ENCODE data around the gene FAM171A1. TPM values are rescaled to one million over a fixed set of nuclear protein-coding genes. Genes with fewer than 3 reads are reported as not detected.
"Not testable (repeated sequence)": the region's sequence is repeated elsewhere in the genome, so short reads cannot be mapped to it uniquely, and the experiment has no call there.

The FAM171A1 gene
- total RNA-seq, 1 donor: 25.0 TPM

GRCh38 chr10:15342970-15343369 lies 28.1 kb downstream of the FAM171A1 start:
- peaks cover 26% of the 10 kb centered on the region for H4K20me1 ChIP-seq (ENCODE audit: insufficient read depth, low read length)
- no peak overlapping the region for H3K27ac ChIP-seq (ENCODE audit: low read depth, low read length)
- no peaks in the 10 kb centered on the region for H3K27me3 ChIP-seq (ENCODE audit: insufficient read depth, low read length)
- no peak for TF ChIP-seq CTCF (IDR thresholded peaks at IDR 0.05; ENCODE audit: extremely low read depth, low read depth, low read length)
- H2AFZ ChIP-seq (ENCODE audit: low read length): no peak overlapping the region
- H3K4me3 ChIP-seq (ENCODE audit: insufficient read depth, low read length): no peak overlapping the region
- peaks cover 91% of the 10 kb centered on the region for H3K79me2 ChIP-seq (ENCODE audit: insufficient read depth, low read length)
- DNase-seq (ENCODE audit: insufficient read length, low spot score, missing footprints): no peak
- H3K36me3 ChIP-seq (ENCODE audit: insufficient read depth, low read length): no peaks in the 10 kb centered on the region
- H3K4me1 ChIP-seq (ENCODE audit: insufficient read depth, low read length): peaks cover 4% of the 10 kb centered on the region
- no peaks in the 10 kb centered on the region for H3K9me3 ChIP-seq (ENCODE audit: low read depth, low read length)
- no peak overlapping the region for H3K4me2 ChIP-seq (ENCODE audit: insufficient read depth, low read length)

GRCh38 chr10:15341502-15342128 lies 29.5 kb downstream of the FAM171A1 start:
- no peak overlapping the region for H3K4me2 ChIP-seq (ENCODE audit: insufficient read depth, low read length)
- TF ChIP-seq CTCF (IDR thresholded peaks at IDR 0.05; ENCODE audit: extremely low read depth, low read depth, low read length): no peak
- H3K9me3 ChIP-seq (ENCODE audit: low read depth, low read length): no peaks in the 10 kb centered on the region
- no peak overlapping the region for H3K4me3 ChIP-seq (ENCODE audit: insufficient read depth, low read length)
- no peaks in the 10 kb centered on the region for H3K36me3 ChIP-seq (ENCODE audit: insufficient read depth, low read length)
- DNase-seq (ENCODE audit: insufficient read length, low spot score, missing footprints): no peak
- H2AFZ ChIP-seq (ENCODE audit: low read length): no peak overlapping the region
- H4K20me1 ChIP-seq (ENCODE audit: insufficient read depth, low read length): peaks cover 24% of the 10 kb centered on the region
- H3K27ac ChIP-seq (ENCODE audit: low read depth, low read length): no peak overlapping the region
- peaks cover 89% of the 10 kb centered on the region for H3K79me2 ChIP-seq (ENCODE audit: insufficient read depth, low read length)
- H3K27me3 ChIP-seq (ENCODE audit: insufficient read depth, low read length): no peaks in the 10 kb centered on the region
- peaks cover 4% of the 10 kb centered on the region for H3K4me1 ChIP-seq (ENCODE audit: insufficient read depth, low read length)

GRCh38 chr10:15339892-15340291 lies 31.2 kb downstream of the FAM171A1 start:
- H2AFZ ChIP-seq (ENCODE audit: low read length): no peak overlapping the region
- peaks cover 14% of the 10 kb centered on the region for H4K20me1 ChIP-seq (ENCODE audit: insufficient read depth, low read length)
- H3K4me2 ChIP-seq (ENCODE audit: insufficient read depth, low read length): no peak overlapping the region
- H3K9me3 ChIP-seq (ENCODE audit: low read depth, low read length): no peaks in the 10 kb centered on the region
- no peaks in the 10 kb centered on the region for H3K36me3 ChIP-seq (ENCODE audit: insufficient read depth, low read length)
- peaks cover 86% of the 10 kb centered on the region for H3K79me2 ChIP-seq (ENCODE audit: insufficient read depth, low read length)
- H3K27ac ChIP-seq (ENCODE audit: low read depth, low read length): no peak overlapping the region
- no peak for DNase-seq (ENCODE audit: insufficient read length, low spot score, missing footprints)
- no peak for TF ChIP-seq CTCF (IDR thresholded peaks at IDR 0.05; ENCODE audit: extremely low read depth, low read depth, low read length)
- H3K27me3 ChIP-seq (ENCODE audit: insufficient read depth, low read length): no peaks in the 10 kb centered on the region
- H3K4me1 ChIP-seq (ENCODE audit: insufficient read depth, low read length): peaks cover 6% of the 10 kb centered on the region
- H3K4me3 ChIP-seq (ENCODE audit: insufficient read depth, low read length): no peak overlapping the region

- not testable (repeated sequence) for DNase-seq (ENCODE audit: insufficient read length, low spot score, missing footprints); H3K4me2 ChIP-seq (ENCODE audit: insufficient read depth, low read length); H3K27ac ChIP-seq (ENCODE audit: low read depth, low read length); H3K27me3 ChIP-seq (ENCODE audit: insufficient read depth, low read length); H2AFZ ChIP-seq (ENCODE audit: low read length); H3K4me3 ChIP-seq (ENCODE audit: insufficient read depth, low read length); H3K4me1 ChIP-seq (ENCODE audit: insufficient read depth, low read length); H3K9me3 ChIP-seq (ENCODE audit: low read depth, low read length); H3K36me3 ChIP-seq (ENCODE audit: insufficient read depth, low read length)
- Histone ChIP-seq H3K79me2 (ENCODE audit: insufficient read depth, low read length) (peaks cover 79% of the 10 kb centered on the region), H4K20me1 (ENCODE audit: insufficient read depth, low read length) (peaks cover 12% of the 10 kb centered on the region)
These were observed 33.6 kb downstream of the FAM171A1 start for GRCh38 chr10:15337441-15337923.

Measured in osteoblast (primary cell).